Endothelial cell of umbilical vein (primary cell): ENCODE results near the gene PANX2. TPM values are rescaled to one million over a fixed set of nuclear protein-coding genes. Genes with fewer than 3 reads are reported as not detected.

Source experiments
- BruUV-seq: library from RNA; stranded (reverse); fragments of 400-500 nt; replicated peaks from 2 replicates; lab custom pipeline; 2021; lab: Mats Ljungman, UMichigan
- CTCF ChIA-PET: fragments of 300-600, 350-600 bp; sonication (Branson Sonifier 250); formaldehyde crosslinking; loops from one replicate; lab custom pipeline; 2021; ENCODE audit warnings: antibody characterized with exemption, inconsistent platforms; lab: Charles Lee
- POLR2A ChIA-PET: fragments of 300-600, 350-600 bp; sonication (Branson Sonifier 250); formaldehyde crosslinking; loops from one replicate; lab custom pipeline; 2021; ENCODE audit warnings: antibody characterized with exemption, inconsistent platforms; lab: Charles Lee
- DNase-seq: peaks from one replicate; pipeline ENCODE4 v3.0.0-alpha.2; 2011; ENCODE audit warnings: low read depth, low spot score
- FAIRE-seq: peaks from 2 replicates; lab custom pipeline; 2011; peaks lifted over from hg19 to GRCh38; lab: Jason Lieb, UNC
- H2AFZ ChIP-seq: 2 replicates; pipeline ENCODE4 v1.6.0; 2012; ENCODE audit warnings: low read depth, low read length, control low read depth, inconsistent platforms
- H3K27ac ChIP-seq: 2 replicates; pipeline ENCODE4 v1.5.1; 2011; ENCODE audit warnings: low read depth, mild to moderate bottlenecking, control low read depth, low read length, moderate library complexity; ENCODE audit not compliant: insufficient read depth
- H3K27me3 ChIP-seq, 2 experiments: 2 replicates each; pipeline versions ENCODE4 v1.6.0 to v1.6.1; 2011; ENCODE audit warnings: low read length in 2 of 2, mixed read lengths in 1 of 2; ENCODE audit not compliant: control insufficient read depth in 2 of 2, insufficient read depth in 2 of 2
- H3K36me3 ChIP-seq, 2 experiments: 2 replicates in 1 of 2; 3 replicates in 1 of 2; pipeline ENCODE4 v1.5.1; 2011; ENCODE audit warnings: low read length in 2 of 2, mild to moderate bottlenecking in 1 of 2, moderate library complexity in 1 of 2; ENCODE audit not compliant: control insufficient read depth in 2 of 2, insufficient read depth in 2 of 2; ENCODE audit errors: extremely low read depth in 1 of 2
- H3K4me1 ChIP-seq: 3 replicates; pipeline ENCODE4 v1.5.1; 2011; ENCODE audit warnings: mild to moderate bottlenecking, low read length; ENCODE audit not compliant: control insufficient read depth, insufficient read depth; ENCODE audit errors: extremely low read depth
- H3K4me2 ChIP-seq: 2 replicates; pipeline ENCODE4 v1.6.1; 2011; ENCODE audit warnings: low read length, control low read depth, mixed read lengths; ENCODE audit not compliant: insufficient read depth
- H3K4me3 ChIP-seq, 3 experiments: fragments of 200-600 bp in 1 of 3; sonication (generic), shearing (Covaris generic) in 1 of 3; replicated peaks in 1 of 3; 2 replicates each; pipeline ENCODE4 v1.5.1; 2011 to 2016; ENCODE audit warnings: control low read depth in 3 of 3, low read length in 3 of 3, mild to moderate bottlenecking in 2 of 3, inconsistent platforms in 1 of 3, low read depth in 1 of 3, moderate library complexity in 1 of 3; ENCODE audit not compliant: insufficient read depth in 1 of 3
- H3K79me2 ChIP-seq: 2 replicates; pipeline ENCODE4 v1.6.0; 2012; ENCODE audit warnings: low read length, inconsistent platforms; ENCODE audit not compliant: control insufficient read depth, insufficient read depth
- H3K9ac ChIP-seq: replicated peaks from 2 replicates; pipeline ENCODE3; 2011; ENCODE audit warnings: low read length, control low read depth; ENCODE audit not compliant: insufficient read depth; ENCODE audit errors: extremely low read depth
- H3K9me1 ChIP-seq: replicated peaks from 3 replicates; pipeline ENCODE4 v1.6.0; 2011; ENCODE audit warnings: mild to moderate bottlenecking, low read length; ENCODE audit not compliant: control insufficient read depth, insufficient read depth; ENCODE audit errors: extremely low read depth
- H3K9me3 ChIP-seq: replicated peaks from 2 replicates; pipeline ENCODE4 v1.5.1; 2012; ENCODE audit warnings: low read length, inconsistent platforms; ENCODE audit not compliant: control insufficient read depth, insufficient read depth
- H4K20me1 ChIP-seq: replicated peaks from 2 replicates; pipeline ENCODE3; 2011; ENCODE audit warnings: mild to moderate bottlenecking, low read length; ENCODE audit not compliant: control insufficient read depth, insufficient read depth; ENCODE audit errors: extremely low read depth
- EZH2 ChIP-seq: IDR thresholded peaks from 2 replicates; pipeline ENCODE4 v1.6.1; 2012; ENCODE audit warnings: borderline replicate concordance, low read depth, mild to moderate bottlenecking, moderate library complexity, low read length, inconsistent platforms; ENCODE audit not compliant: severe bottlenecking
- FOS ChIP-seq: IDR thresholded peaks from 2 replicates; pipeline ENCODE4 v1.6.1; 2011; ENCODE audit warnings: mild to moderate bottlenecking, low read length, moderate library complexity, borderline replicate concordance; ENCODE audit not compliant: insufficient read depth
- GATA2 ChIP-seq: IDR thresholded peaks from 2 replicates; pipeline ENCODE4 v1.7.0; 2011; ENCODE audit warnings: low read depth, mild to moderate bottlenecking, moderate library complexity, mixed read lengths, low read length; ENCODE audit not compliant: insufficient read length, insufficient read depth
- JUN ChIP-seq: IDR thresholded peaks from 2 replicates; pipeline ENCODE4 v1.6.1; 2011; ENCODE audit warnings: borderline replicate concordance, low read depth; ENCODE audit not compliant: insufficient read length, insufficient read depth
- MYC ChIP-seq: IDR thresholded peaks from one replicate; pipeline ENCODE4 v1.6.1; 2011; ENCODE audit warnings: mild to moderate bottlenecking, low read depth, low read length
- POLR2A ChIP-seq: IDR thresholded peaks from 2 replicates; pipeline ENCODE4 v1.6.1; 2012; ENCODE audit warnings: low read depth, mild to moderate bottlenecking, control low read depth, low read length
- POLR2AphosphoS5 ChIP-seq: IDR thresholded peaks from 2 replicates; pipeline ENCODE4 v1.6.1; 2012; ENCODE audit warnings: low read depth, mild to moderate bottlenecking, control low read depth, low read length, moderate library complexity; ENCODE audit not compliant: insufficient read depth
- dilution Hi-C: fragments of 300-500 bp; cut with MboI; formaldehyde crosslinking; loops from one replicate; pipeline ENCODE4 v1.15.0; 2019; ENCODE audit warnings: low sequenced_read_pairs; ENCODE audit not compliant: extremely low pct_ligation_motif_present
- intact Hi-C: fragments of 100-400 bp; cut with micrococcal nuclease; formaldehyde crosslinking; loops from one replicate; pipeline ENCODE4 v1.10.0; 2022
- polyA plus RNA-seq, 4 experiments: library from polyadenylated mRNA; depleted of rRNA in 3 of 4; stranded (reverse) in 3 of 4; unstranded in 1 of 4; fragments of >200 nt; gene quantifications; 2 replicates each; pipeline versions ENCODE4 v1.2.1 to v1.2.3, GENCODE V29; 2011 to 2012; ENCODE audit warnings: missing spikeins in 1 of 4
- total RNA-seq: library from RNA; stranded (reverse); gene quantifications from 2 replicates; pipeline ENCODE4 v1.2.3, GENCODE V29; 2021
- TF ChIP-seq, protein P1 (sequence below): IDR thresholded peaks from 2 replicates; pipeline ENCODE4 v1.6.1; 2011; ENCODE audit not compliant: insufficient read depth, insufficient read length
- TF ChIP-seq, protein P2 (sequence below), 2 donors: IDR thresholded peaks; 1 replicate in 1 of 2; 2 replicates in 1 of 2; pipeline ENCODE4 v1.5.1; 2011; ENCODE audit warnings: low read length in 2 of 2, mild to moderate bottlenecking in 2 of 2, moderate library complexity in 2 of 2, control low read depth in 1 of 2, inconsistent platforms in 1 of 2, low read depth in 1 of 2; ENCODE audit not compliant: insufficient read depth in 1 of 2; ENCODE audit errors: extremely low read depth in 1 of 2

Gene PANX2
- total and polyA plus RNA-seq, 2 donors (not counting 3 experiments of a cell fraction or from before 2014, with no cell fraction given): 2.5 to 5.1 TPM

DNA sequence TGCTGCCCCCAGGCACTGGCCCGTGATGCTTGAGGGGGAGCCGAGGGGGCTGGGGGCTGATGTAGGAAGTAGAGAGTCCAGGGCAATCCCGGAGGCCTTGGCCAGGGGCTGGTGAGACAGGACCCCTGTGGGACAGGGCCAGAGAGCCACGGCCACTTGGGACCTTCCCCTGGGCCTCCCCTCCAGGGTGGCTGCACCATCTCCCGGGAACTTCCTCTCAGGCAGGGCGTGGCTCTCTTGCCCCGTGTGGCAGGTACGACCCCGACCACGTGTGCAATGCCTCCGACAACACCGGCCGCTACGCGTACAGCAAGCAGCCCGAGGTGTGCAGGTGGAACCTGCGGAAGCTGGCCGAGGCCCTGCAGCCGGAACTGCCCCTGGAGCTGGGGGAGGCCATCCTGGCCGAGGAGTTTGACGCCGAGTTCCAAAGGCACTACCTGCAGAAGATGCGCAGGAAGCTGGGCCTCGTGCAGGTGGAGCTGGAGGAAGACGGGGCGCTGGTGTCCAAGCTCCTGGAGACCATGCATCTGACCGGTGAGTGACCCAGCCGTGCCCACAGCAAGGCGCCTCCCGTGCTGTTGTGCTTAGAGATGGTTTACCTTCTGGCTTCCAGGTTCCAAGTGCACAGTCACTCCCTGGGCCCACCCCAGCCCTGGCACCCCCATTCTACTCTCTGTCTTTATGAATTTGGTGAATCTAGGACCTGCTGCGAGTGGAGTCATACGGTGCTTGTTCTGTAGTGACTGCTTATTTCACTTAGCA is 40.0 kb downstream of the PANX2 start:
- peaks cover 6 to 22% of the 10 kb centered on the region in 2 experiments for H3K36me3 ChIP-seq
- no peaks in the 10 kb centered on the region for H3K9me3 ChIP-seq
- no peak for FAIRE-seq
- intact Hi-C loops: no loop called here
- no peak overlapping the region for H3K27ac ChIP-seq
- no TSS peak for BruUV-seq
- H3K9me1 ChIP-seq: no peaks in the 10 kb centered on the region
- H4K20me1 ChIP-seq: no peaks in the 10 kb centered on the region
- no peaks in the 10 kb centered on the region for H3K27me3 ChIP-seq
- ChIA-PET POLR2A (no interaction called here), CTCF (interaction anchor here (1.5 kb wide), 1 partner anchor 280 kb away, joined by 6 read pairs; no protein-coding TSS in a partner anchor)
- peaks cover 21% of the 10 kb centered on the region for H3K79me2 ChIP-seq
- no peak overlapping the region for H2AFZ ChIP-seq
- DNase-seq: no peak
- H3K4me1 ChIP-seq: peaks cover 13% of the 10 kb centered on the region
- dilution Hi-C loops: no loop called here
- no peak overlapping the region for H3K4me2 ChIP-seq
- TF ChIP-seq JUN (no peak), GATA2 (no peak), FOS (no peak), EZH2 (no peak), MYC (no peak), POLR2A (no peak), POLR2AphosphoS5 (no peak)
- TF ChIP-seq, protein P1, sequence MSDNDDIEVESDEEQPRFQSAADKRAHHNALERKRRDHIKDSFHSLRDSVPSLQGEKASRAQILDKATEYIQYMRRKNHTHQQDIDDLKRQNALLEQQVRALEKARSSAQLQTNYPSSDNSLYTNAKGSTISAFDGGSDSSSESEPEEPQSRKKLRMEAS: no peak
- TF ChIP-seq, protein P2, sequence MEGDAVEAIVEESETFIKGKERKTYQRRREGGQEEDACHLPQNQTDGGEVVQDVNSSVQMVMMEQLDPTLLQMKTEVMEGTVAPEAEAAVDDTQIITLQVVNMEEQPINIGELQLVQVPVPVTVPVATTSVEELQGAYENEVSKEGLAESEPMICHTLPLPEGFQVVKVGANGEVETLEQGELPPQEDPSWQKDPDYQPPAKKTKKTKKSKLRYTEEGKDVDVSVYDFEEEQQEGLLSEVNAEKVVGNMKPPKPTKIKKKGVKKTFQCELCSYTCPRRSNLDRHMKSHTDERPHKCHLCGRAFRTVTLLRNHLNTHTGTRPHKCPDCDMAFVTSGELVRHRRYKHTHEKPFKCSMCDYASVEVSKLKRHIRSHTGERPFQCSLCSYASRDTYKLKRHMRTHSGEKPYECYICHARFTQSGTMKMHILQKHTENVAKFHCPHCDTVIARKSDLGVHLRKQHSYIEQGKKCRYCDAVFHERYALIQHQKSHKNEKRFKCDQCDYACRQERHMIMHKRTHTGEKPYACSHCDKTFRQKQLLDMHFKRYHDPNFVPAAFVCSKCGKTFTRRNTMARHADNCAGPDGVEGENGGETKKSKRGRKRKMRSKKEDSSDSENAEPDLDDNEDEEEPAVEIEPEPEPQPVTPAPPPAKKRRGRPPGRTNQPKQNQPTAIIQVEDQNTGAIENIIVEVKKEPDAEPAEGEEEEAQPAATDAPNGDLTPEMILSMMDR (IDR thresholded peaks at IDR 0.05; ENCODE audit: extremely low read depth in 1 of 2, insufficient read depth in 1 of 2, low read depth in 1 of 2, low read length in 2 of 2): no peak
- H3K4me3 ChIP-seq: no peak overlapping the region
- no peak overlapping the region for H3K9ac ChIP-seq
